Fibroblast of pulmonary artery (primary cell): Measurements from ENCODE around the gene RNF214.

Source experiments
- DNase-seq: peaks from one replicate; pipeline ENCODE4 v3.0.0-alpha.2; 2010; ENCODE audit warnings: low read depth
- H3K4me3 ChIP-seq: replicated peaks from 2 replicates; pipeline ENCODE4 v1.5.1; 2011; ENCODE audit warnings: low read depth, mild to moderate bottlenecking, control low read depth, low read length, moderate library complexity
- CTCF ChIP-seq: IDR thresholded peaks from 2 replicates; pipeline ENCODE4 v1.5.1; 2011; ENCODE audit warnings: mild to moderate bottlenecking, control low read depth, low read length, inconsistent platforms; ENCODE audit errors: missing control alignments

The RNF214 gene

GRCh38 chr11:117223741-117224689 lies 8.5 kb upstream of the RNF214 start:
- DNase-seq, result no peak
- H3K4me3 ChIP-seq, result no peak overlapping the region
- TF ChIP-seq CTCF, result no peak

- H3K4me3 ChIP-seq, result no peak overlapping the region
- TF ChIP-seq CTCF, result no peak
- DNase-seq, result no peak
These were observed 6.8 kb upstream of the RNF214 start for GRCh38 chr11:117225553-117226170.

- H3K4me3 ChIP-seq, result no peak overlapping the region
- TF ChIP-seq CTCF, result peak; percentile 78
- peak; percentile 88 for DNase-seq
These were observed 5.8 kb upstream of the RNF214 start for GRCh38 chr11:117226388-117227385.

GRCh38 chr11:117228091-117228490 lies 4.4 kb upstream of the RNF214 start:
- no peak overlapping the region for H3K4me3 ChIP-seq
- DNase-seq, result no peak
- no peak for TF ChIP-seq CTCF

GRCh38 chr11:117229411-117229810 lies 3.1 kb upstream of the RNF214 start:
- no peak overlapping the region for H3K4me3 ChIP-seq
- DNase-seq, result no peak
- TF ChIP-seq CTCF, result no peak

GRCh38 chr11:117229931-117230285 lies 2.6 kb upstream of the RNF214 start:
- no peak for TF ChIP-seq CTCF
- DNase-seq, result no peak
- no peak overlapping the region for H3K4me3 ChIP-seq
